ENCODE measurements around the gene ENO4.

The ENO4 gene

GRCh38 chr10:116919164-116919563, 69.9 kb downstream of the ENO4 start:
- DNase-seq = no peak

DNA sequence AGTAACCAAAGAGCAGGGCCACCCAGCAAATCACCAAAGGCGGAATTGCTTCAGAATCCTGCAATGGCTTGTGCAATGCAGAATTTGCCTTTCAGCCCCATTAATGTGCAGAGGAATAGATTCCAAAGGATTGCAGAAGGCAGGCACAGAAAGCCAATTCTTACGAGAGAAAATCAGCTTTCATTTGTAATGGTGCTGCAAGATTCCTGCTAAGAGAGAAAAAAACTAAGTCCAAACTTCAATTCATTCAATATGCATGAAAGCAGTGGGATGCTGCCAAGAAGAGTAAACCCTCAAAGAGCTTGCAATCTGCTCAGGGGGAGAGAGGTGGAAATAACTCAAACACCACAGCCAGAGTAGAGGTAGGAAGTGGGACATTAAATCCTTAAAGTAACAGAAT, 70.4 kb downstream of the ENO4 start:
- DNase-seq = no peak

DNA sequence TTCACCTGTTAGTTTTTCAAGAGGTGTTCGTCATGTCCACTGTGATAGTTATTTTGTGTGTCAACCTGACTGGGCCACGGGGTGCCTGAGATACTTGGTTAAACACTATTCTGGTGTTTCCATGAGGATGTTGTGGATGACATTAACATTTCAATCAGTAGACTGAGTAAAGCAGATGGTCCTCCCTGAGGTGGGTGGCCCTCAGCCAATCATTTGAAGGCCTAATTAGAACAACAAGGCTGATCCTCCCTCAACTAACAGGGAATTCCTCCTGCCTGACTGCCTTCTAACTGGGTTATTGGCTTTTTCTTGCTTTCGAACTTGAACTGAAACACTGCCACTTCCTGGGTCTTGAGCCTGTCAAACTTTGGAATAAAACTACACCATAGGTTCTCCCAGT, 75.8 kb downstream of the ENO4 start:
- DNase-seq = no peak

DNA sequence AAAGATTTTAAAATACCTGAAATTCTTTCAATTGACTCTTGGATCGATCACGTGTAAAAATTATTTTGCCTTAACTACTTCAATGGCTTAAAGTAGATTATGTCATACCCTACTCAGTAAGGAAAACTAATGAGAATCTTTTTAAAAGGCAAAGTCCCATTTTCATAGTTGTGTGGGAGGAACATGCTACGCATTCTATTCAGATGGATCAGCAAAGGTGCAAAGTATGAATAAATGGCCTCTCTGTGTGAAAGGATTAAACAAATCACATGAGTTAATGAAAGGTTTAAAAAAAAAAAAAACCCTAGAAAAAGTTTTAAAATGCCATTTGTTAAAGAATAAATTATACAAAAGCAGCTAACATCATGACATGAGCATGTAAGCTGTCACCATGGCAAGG, 77.1 kb downstream of the ENO4 start:
- DNase-seq = no peak

DNA sequence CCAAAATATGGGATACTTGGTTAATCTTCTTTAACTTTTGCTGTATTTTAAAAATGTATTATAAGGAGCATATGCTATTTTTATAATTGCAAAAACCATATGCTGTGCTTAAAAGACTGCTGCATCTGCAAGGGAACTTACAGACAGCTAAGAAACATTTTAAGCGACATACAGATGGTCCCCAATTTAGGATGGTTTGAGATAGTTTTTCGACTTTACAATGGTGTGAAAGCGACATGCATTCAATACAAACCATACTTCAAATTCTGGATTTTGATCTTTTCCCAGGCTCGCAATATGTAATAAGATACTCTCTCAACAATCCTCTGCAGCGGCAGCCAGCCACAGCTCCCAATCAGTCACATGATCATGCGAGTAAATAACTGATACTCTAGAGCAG, 82.5 kb downstream of the ENO4 start:
- DNase-seq = no peak
